T-helper 17 cell (primary cell): ENCODE data around the gene SHISAL1. TPM values are rescaled to one million over a fixed set of nuclear protein-coding genes. Genes with fewer than 3 reads are reported as not detected.

Experiments
- ATAC-seq: fragments of 150-1000 bp; cut with Tn5 transposase; 2 replicates; pipeline ENCODE4 v1.10.0; 2021; ENCODE audit warnings: mild to moderate bottlenecking, moderate library complexity
- DNase-seq, 3 donors: peaks; one replicate each; pipeline versions ENCODE4 v3.0.0 to v3.0.0-alpha.2; 2020 to 2021
- H3K9me3 ChIP-seq: one replicate; pipeline ENCODE4 v1.7.0; 2013; ENCODE audit warnings: low read length, mild to moderate bottlenecking; ENCODE audit not compliant: control insufficient read depth, poor library complexity, severe bottlenecking
- H3K27ac Mint-ChIP-seq: one replicate; pipeline ENCODE4 v1.8.0; 2022; ENCODE audit warnings: mild to moderate bottlenecking, moderate library complexity, mixed read lengths
- H3K27me3 Mint-ChIP-seq: one replicate; pipeline ENCODE4 v1.8.0; 2022; ENCODE audit warnings: mixed read lengths
- H3K36me3 Mint-ChIP-seq: one replicate; pipeline ENCODE4 v1.8.0; 2022; ENCODE audit warnings: low read depth, mixed read lengths
- H3K4me1 Mint-ChIP-seq: one replicate; pipeline ENCODE4 v1.8.0; 2022; ENCODE audit warnings: mild to moderate bottlenecking, mixed read lengths
- H3K4me3 Mint-ChIP-seq: one replicate; pipeline ENCODE4 v1.8.0; 2022; ENCODE audit warnings: mild to moderate bottlenecking, moderate library complexity, mixed read lengths
- total RNA-seq, 4 donors: library from RNA in 2 of 4; stranded (reverse) in 2 of 4; gene quantifications; one replicate each; pipeline ENCODE4 v1.2.3 and lab custom pipeline; 2022 to 2026

The SHISAL1 gene
- total RNA-seq, 2 donors from 2014 or later = not detected

GRCh38 chr22:44221710-44222475 lies 90.9 kb downstream of the SHISAL1 start:
- no peak for DNase-seq
- H3K36me3 Mint-ChIP-seq = no peaks in the 10 kb centered on the region
- no peaks in the 10 kb centered on the region for H3K9me3 ChIP-seq
- no peak overlapping the region for H3K27ac Mint-ChIP-seq
- H3K27me3 Mint-ChIP-seq = peaks cover 35% of the 10 kb centered on the region
- no peak overlapping the region for H3K4me3 Mint-ChIP-seq
- peaks cover 6% of the 10 kb centered on the region for H3K4me1 Mint-ChIP-seq
- no peak for ATAC-seq

GRCh38 chr22:44220727-44221680 lies 91.7 kb downstream of the SHISAL1 start:
- H3K9me3 ChIP-seq = no peaks in the 10 kb centered on the region
- no peaks in the 10 kb centered on the region for H3K36me3 Mint-ChIP-seq
- H3K4me1 Mint-ChIP-seq = peaks cover 6% of the 10 kb centered on the region
- H3K27me3 Mint-ChIP-seq = peaks cover 30% of the 10 kb centered on the region
- ATAC-seq = no peak
- DNase-seq = no peak
- no peak overlapping the region for H3K27ac Mint-ChIP-seq
- no peak overlapping the region for H3K4me3 Mint-ChIP-seq

- peaks cover 6% of the 10 kb centered on the region for H3K4me1 Mint-ChIP-seq
- ATAC-seq (no peak), DNase-seq (no peak)
- peaks cover 18% of the 10 kb centered on the region for H3K27me3 Mint-ChIP-seq
- H3K4me3 Mint-ChIP-seq = no peak overlapping the region
- no peak overlapping the region for H3K27ac Mint-ChIP-seq
- H3K36me3 Mint-ChIP-seq = no peaks in the 10 kb centered on the region
- no peaks in the 10 kb centered on the region for H3K9me3 ChIP-seq
Observed at GRCh38 chr22:44219101-44219870, 93.5 kb downstream of the SHISAL1 start.

GRCh38 chr22:44218071-44218470 lies 94.7 kb downstream of the SHISAL1 start:
- Mint-ChIP-seq H3K36me3 (no peaks in the 10 kb centered on the region), H3K27me3 (peaks cover 10% of the 10 kb centered on the region), H3K4me3 (no peak overlapping the region), H3K4me1 (no peaks in the 10 kb centered on the region), H3K27ac (no peak overlapping the region)
- ATAC-seq (no peak), DNase-seq (no peak)
- H3K9me3 ChIP-seq = no peaks in the 10 kb centered on the region

GRCh38 chr22:44217346-44217745 lies 95.4 kb downstream of the SHISAL1 start:
- no peaks in the 10 kb centered on the region for H3K36me3 Mint-ChIP-seq
- H3K4me3 Mint-ChIP-seq = no peak overlapping the region
- no peak overlapping the region for H3K27ac Mint-ChIP-seq
- H3K4me1 Mint-ChIP-seq = no peaks in the 10 kb centered on the region
- H3K27me3 Mint-ChIP-seq = peaks cover 6% of the 10 kb centered on the region
- no peaks in the 10 kb centered on the region for H3K9me3 ChIP-seq
- no peak for DNase-seq
- ATAC-seq = no peak

- no peaks in the 10 kb centered on the region for H3K27me3 Mint-ChIP-seq
- no peak overlapping the region for H3K27ac Mint-ChIP-seq
- ATAC-seq (no peak), DNase-seq (no peak)
- no peaks in the 10 kb centered on the region for H3K4me1 Mint-ChIP-seq
- no peaks in the 10 kb centered on the region for H3K36me3 Mint-ChIP-seq
- no peaks in the 10 kb centered on the region for H3K9me3 ChIP-seq
- no peak overlapping the region for H3K4me3 Mint-ChIP-seq
Observed at GRCh38 chr22:44215287-44215686, 97.5 kb downstream of the SHISAL1 start.

- DNase-seq (no peak), ATAC-seq (no peak)
- Mint-ChIP-seq H3K27me3 (no peaks in the 10 kb centered on the region), H3K27ac (no peak overlapping the region), H3K36me3 (no peaks in the 10 kb centered on the region), H3K4me1 (no peaks in the 10 kb centered on the region), H3K4me3 (no peak overlapping the region)
- H3K9me3 ChIP-seq = no peaks in the 10 kb centered on the region
Observed at GRCh38 chr22:44214764-44215163, 98.0 kb downstream of the SHISAL1 start.

GRCh38 chr22:44214187-44214586 lies 98.6 kb downstream of the SHISAL1 start:
- H3K27ac Mint-ChIP-seq = no peak overlapping the region

GRCh38 chr22:44213489-44214043 lies 99.2 kb downstream of the SHISAL1 start:
- H3K4me3 Mint-ChIP-seq = no peak overlapping the region
- no peaks in the 10 kb centered on the region for H3K27me3 Mint-ChIP-seq
- H3K9me3 ChIP-seq = no peaks in the 10 kb centered on the region
- H3K4me1 Mint-ChIP-seq = no peaks in the 10 kb centered on the region
- DNase-seq = no peak
- no peak for ATAC-seq
- no peak overlapping the region for H3K27ac Mint-ChIP-seq
- H3K36me3 Mint-ChIP-seq = no peaks in the 10 kb centered on the region

More at GRCh38 chr22:44214187-44214586, 98.6 kb downstream of the SHISAL1 start:
- DNase-seq (no peak), ATAC-seq (no peak)
- no peaks in the 10 kb centered on the region for H3K4me1 Mint-ChIP-seq
- no peaks in the 10 kb centered on the region for H3K27me3 Mint-ChIP-seq
- H3K36me3 Mint-ChIP-seq = no peaks in the 10 kb centered on the region
- no peaks in the 10 kb centered on the region for H3K9me3 ChIP-seq
- H3K4me3 Mint-ChIP-seq = no peak overlapping the region

GRCh38 chr22:44212936-44213335 lies 99.8 kb downstream of the SHISAL1 start:
- Mint-ChIP-seq H3K4me3 (no peak overlapping the region), H3K27ac (no peak overlapping the region), H3K4me1 (no peaks in the 10 kb centered on the region), H3K27me3 (no peaks in the 10 kb centered on the region), H3K36me3 (no peaks in the 10 kb centered on the region)
- DNase-seq (no peak), ATAC-seq (no peak)
- no peaks in the 10 kb centered on the region for H3K9me3 ChIP-seq

GRCh38 chr22:44211946-44212930 lies 100.5 kb downstream of the SHISAL1 start:
- H3K9me3 ChIP-seq = no peaks in the 10 kb centered on the region
- Mint-ChIP-seq H3K4me1 (no peaks in the 10 kb centered on the region), H3K36me3 (no peaks in the 10 kb centered on the region), H3K27me3 (no peaks in the 10 kb centered on the region), H3K27ac (no peak overlapping the region), H3K4me3 (no peak overlapping the region)
- DNase-seq (no peak), ATAC-seq (no peak)
